Endothelial cell of umbilical vein (primary cell): Measurements from ENCODE around the gene PFKFB3. TPM values are rescaled to one million over a fixed set of nuclear protein-coding genes. Genes with fewer than 3 reads are reported as not detected.

Source experiments
- BruUV-seq: library from RNA; stranded (reverse); fragments of 400-500 nt; replicated peaks from 2 replicates; lab custom pipeline; 2021; lab: Mats Ljungman, UMichigan
- CTCF ChIA-PET: fragments of 300-600, 350-600 bp; sonication (Branson Sonifier 250); formaldehyde crosslinking; loops from one replicate; lab custom pipeline; 2021; ENCODE audit warnings: antibody characterized with exemption, inconsistent platforms; lab: Charles Lee
- POLR2A ChIA-PET: fragments of 300-600, 350-600 bp; sonication (Branson Sonifier 250); formaldehyde crosslinking; loops from one replicate; lab custom pipeline; 2021; ENCODE audit warnings: antibody characterized with exemption, inconsistent platforms; lab: Charles Lee
- DNase-seq: peaks from one replicate; pipeline ENCODE4 v3.0.0-alpha.2; 2011; ENCODE audit warnings: low read depth, low spot score
- FAIRE-seq: peaks from 2 replicates; lab custom pipeline; 2011; peaks lifted over from hg19 to GRCh38; lab: Jason Lieb, UNC
- H2AFZ ChIP-seq: 2 replicates; pipeline ENCODE4 v1.6.0; 2012; ENCODE audit warnings: low read depth, low read length, control low read depth, inconsistent platforms
- H3K27ac ChIP-seq: 2 replicates; pipeline ENCODE4 v1.5.1; 2011; ENCODE audit warnings: low read depth, mild to moderate bottlenecking, control low read depth, low read length, moderate library complexity; ENCODE audit not compliant: insufficient read depth
- H3K27me3 ChIP-seq, 2 experiments: 2 replicates each; pipeline versions ENCODE4 v1.6.0 to v1.6.1; 2011; ENCODE audit warnings: low read length in 2 of 2, mixed read lengths in 1 of 2; ENCODE audit not compliant: control insufficient read depth in 2 of 2, insufficient read depth in 2 of 2
- H3K36me3 ChIP-seq, 2 experiments: 2 replicates in 1 of 2; 3 replicates in 1 of 2; pipeline ENCODE4 v1.5.1; 2011; ENCODE audit warnings: low read length in 2 of 2, mild to moderate bottlenecking in 1 of 2, moderate library complexity in 1 of 2; ENCODE audit not compliant: control insufficient read depth in 2 of 2, insufficient read depth in 2 of 2; ENCODE audit errors: extremely low read depth in 1 of 2
- H3K4me1 ChIP-seq: 3 replicates; pipeline ENCODE4 v1.5.1; 2011; ENCODE audit warnings: mild to moderate bottlenecking, low read length; ENCODE audit not compliant: control insufficient read depth, insufficient read depth; ENCODE audit errors: extremely low read depth
- H3K4me2 ChIP-seq: 2 replicates; pipeline ENCODE4 v1.6.1; 2011; ENCODE audit warnings: low read length, control low read depth, mixed read lengths; ENCODE audit not compliant: insufficient read depth
- H3K4me3 ChIP-seq, 3 experiments: fragments of 200-600 bp in 1 of 3; sonication (generic), shearing (Covaris generic) in 1 of 3; replicated peaks in 1 of 3; 2 replicates each; pipeline ENCODE4 v1.5.1; 2011 to 2016; ENCODE audit warnings: control low read depth in 3 of 3, low read length in 3 of 3, mild to moderate bottlenecking in 2 of 3, inconsistent platforms in 1 of 3, low read depth in 1 of 3, moderate library complexity in 1 of 3; ENCODE audit not compliant: insufficient read depth in 1 of 3
- H3K79me2 ChIP-seq: 2 replicates; pipeline ENCODE4 v1.6.0; 2012; ENCODE audit warnings: low read length, inconsistent platforms; ENCODE audit not compliant: control insufficient read depth, insufficient read depth
- H3K9ac ChIP-seq: replicated peaks from 2 replicates; pipeline ENCODE3; 2011; ENCODE audit warnings: low read length, control low read depth; ENCODE audit not compliant: insufficient read depth; ENCODE audit errors: extremely low read depth
- H3K9me1 ChIP-seq: replicated peaks from 3 replicates; pipeline ENCODE4 v1.6.0; 2011; ENCODE audit warnings: mild to moderate bottlenecking, low read length; ENCODE audit not compliant: control insufficient read depth, insufficient read depth; ENCODE audit errors: extremely low read depth
- H3K9me3 ChIP-seq: replicated peaks from 2 replicates; pipeline ENCODE4 v1.5.1; 2012; ENCODE audit warnings: low read length, inconsistent platforms; ENCODE audit not compliant: control insufficient read depth, insufficient read depth
- H4K20me1 ChIP-seq: replicated peaks from 2 replicates; pipeline ENCODE3; 2011; ENCODE audit warnings: mild to moderate bottlenecking, low read length; ENCODE audit not compliant: control insufficient read depth, insufficient read depth; ENCODE audit errors: extremely low read depth
- EZH2 ChIP-seq: IDR thresholded peaks from 2 replicates; pipeline ENCODE4 v1.6.1; 2012; ENCODE audit warnings: borderline replicate concordance, low read depth, mild to moderate bottlenecking, moderate library complexity, low read length, inconsistent platforms; ENCODE audit not compliant: severe bottlenecking
- FOS ChIP-seq: IDR thresholded peaks from 2 replicates; pipeline ENCODE4 v1.6.1; 2011; ENCODE audit warnings: mild to moderate bottlenecking, low read length, moderate library complexity, borderline replicate concordance; ENCODE audit not compliant: insufficient read depth
- GATA2 ChIP-seq: IDR thresholded peaks from 2 replicates; pipeline ENCODE4 v1.7.0; 2011; ENCODE audit warnings: low read depth, mild to moderate bottlenecking, moderate library complexity, mixed read lengths, low read length; ENCODE audit not compliant: insufficient read length, insufficient read depth
- JUN ChIP-seq: IDR thresholded peaks from 2 replicates; pipeline ENCODE4 v1.6.1; 2011; ENCODE audit warnings: borderline replicate concordance, low read depth; ENCODE audit not compliant: insufficient read length, insufficient read depth
- MYC ChIP-seq: IDR thresholded peaks from one replicate; pipeline ENCODE4 v1.6.1; 2011; ENCODE audit warnings: mild to moderate bottlenecking, low read depth, low read length
- POLR2A ChIP-seq: IDR thresholded peaks from 2 replicates; pipeline ENCODE4 v1.6.1; 2012; ENCODE audit warnings: low read depth, mild to moderate bottlenecking, control low read depth, low read length
- POLR2AphosphoS5 ChIP-seq: IDR thresholded peaks from 2 replicates; pipeline ENCODE4 v1.6.1; 2012; ENCODE audit warnings: low read depth, mild to moderate bottlenecking, control low read depth, low read length, moderate library complexity; ENCODE audit not compliant: insufficient read depth
- dilution Hi-C: fragments of 300-500 bp; cut with MboI; formaldehyde crosslinking; loops from one replicate; pipeline ENCODE4 v1.15.0; 2019; ENCODE audit warnings: low sequenced_read_pairs; ENCODE audit not compliant: extremely low pct_ligation_motif_present
- intact Hi-C: fragments of 100-400 bp; cut with micrococcal nuclease; formaldehyde crosslinking; loops from one replicate; pipeline ENCODE4 v1.10.0; 2022
- polyA plus RNA-seq, 4 experiments: library from polyadenylated mRNA; depleted of rRNA in 3 of 4; stranded (reverse) in 3 of 4; unstranded in 1 of 4; fragments of >200 nt; gene quantifications; 2 replicates each; pipeline versions ENCODE4 v1.2.1 to v1.2.3, GENCODE V29; 2011 to 2012; ENCODE audit warnings: missing spikeins in 1 of 4
- total RNA-seq: library from RNA; stranded (reverse); gene quantifications from 2 replicates; pipeline ENCODE4 v1.2.3, GENCODE V29; 2021
- TF ChIP-seq, protein P1 (sequence below): IDR thresholded peaks from 2 replicates; pipeline ENCODE4 v1.6.1; 2011; ENCODE audit not compliant: insufficient read depth, insufficient read length
- TF ChIP-seq, protein P2 (sequence below), 2 donors: IDR thresholded peaks; 1 replicate in 1 of 2; 2 replicates in 1 of 2; pipeline ENCODE4 v1.5.1; 2011; ENCODE audit warnings: low read length in 2 of 2, mild to moderate bottlenecking in 2 of 2, moderate library complexity in 2 of 2, control low read depth in 1 of 2, inconsistent platforms in 1 of 2, low read depth in 1 of 2; ENCODE audit not compliant: insufficient read depth in 1 of 2; ENCODE audit errors: extremely low read depth in 1 of 2

The PFKFB3 gene
- total and polyA plus RNA-seq, 2 donors (not counting 3 experiments of a cell fraction or from before 2014, with no cell fraction given) = 15.8 to 33.7 TPM

DNA sequence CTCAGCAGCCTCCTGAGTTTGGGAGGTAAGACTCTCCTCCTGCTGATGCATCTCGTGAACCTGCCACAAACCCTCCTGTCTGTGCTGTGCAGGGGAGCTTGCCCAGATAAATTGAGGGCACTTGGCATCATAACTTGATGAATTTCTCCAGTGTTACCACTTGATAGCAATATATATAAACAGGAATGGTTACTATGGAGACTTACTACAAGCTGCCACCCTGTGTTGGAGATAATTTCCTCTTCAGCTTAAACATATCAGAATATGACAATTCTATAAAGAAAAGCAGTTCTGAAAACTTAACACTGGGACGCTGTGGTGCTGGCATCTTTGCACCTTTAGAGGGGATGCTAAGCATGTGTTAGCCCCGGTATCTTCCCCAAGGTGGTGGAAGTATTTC is 14.9 kb downstream of the PFKFB3 start:
- intact Hi-C loops = no loop called here
- Histone ChIP-seq H3K4me3 (no peak overlapping the region), H3K79me2 (peaks cover 6% of the 10 kb centered on the region), H3K27me3 (no peaks in the 10 kb centered on the region), H3K27ac (no peak overlapping the region), H3K9me1 (no peaks in the 10 kb centered on the region), H3K4me2 (no peak overlapping the region), H2AFZ (no peak overlapping the region), H3K36me3 (peaks cover 23 to 57% of the 10 kb centered on the region in 2 experiments), H4K20me1 (no peaks in the 10 kb centered on the region), H3K4me1 (no peaks in the 10 kb centered on the region), H3K9ac (no peak overlapping the region), H3K9me3 (no peaks in the 10 kb centered on the region)
- no TSS peak for BruUV-seq
- no peak for FAIRE-seq
- DNase-seq = peak; percentile 23
- ChIA-PET CTCF (interaction anchor here (1.5 to 2.4 kb wide), 2 partner anchors 15 to 184 kb away, joined by 5 to 14 read pairs; partner anchors contain the start of gene PFKFB3), POLR2A (no interaction called here)
- TF ChIP-seq POLR2AphosphoS5 = no peak
- TF ChIP-seq EZH2 = no peak
- dilution Hi-C loops = no loop called here

DNA sequence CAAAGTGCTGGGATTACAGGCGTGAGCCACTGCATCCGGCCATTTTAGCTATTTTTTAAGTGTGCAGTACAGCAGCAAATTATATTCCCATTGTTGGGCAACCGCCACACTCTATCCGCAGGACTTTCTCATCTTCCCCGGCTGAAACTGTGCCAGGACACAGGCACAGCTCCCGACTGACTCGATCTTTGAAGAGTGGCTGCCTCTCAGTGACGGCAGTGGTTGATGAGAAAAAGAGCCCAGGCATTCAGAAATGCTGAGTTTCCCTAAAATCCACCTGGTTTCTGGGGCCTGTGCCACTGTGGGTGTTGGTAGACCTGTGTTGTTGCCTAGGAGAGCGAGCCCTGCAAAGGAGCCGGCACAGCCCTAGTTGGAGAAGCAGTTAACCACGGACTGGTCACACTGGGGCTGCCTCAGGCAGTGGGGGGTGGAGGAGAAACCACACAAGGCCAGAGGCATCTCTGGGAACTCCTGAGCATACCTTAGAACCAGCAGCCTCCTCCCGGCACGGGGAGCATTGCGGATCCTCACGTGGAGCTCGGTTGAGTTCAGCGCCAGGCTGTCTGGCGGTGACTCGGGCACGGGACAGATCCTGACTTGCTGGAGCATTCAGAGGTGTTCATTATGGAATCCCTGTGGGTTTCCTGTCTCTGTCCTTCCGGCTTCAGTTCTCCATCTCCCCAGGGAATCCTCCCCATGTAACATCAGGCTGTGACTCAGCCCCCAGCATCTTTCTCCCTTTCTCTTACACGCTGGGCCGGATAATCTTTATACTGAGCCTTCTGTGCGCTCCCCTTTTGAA is 16.2 kb downstream of the PFKFB3 start:
- Histone ChIP-seq H3K27me3 (no peaks in the 10 kb centered on the region), H3K9me1 (no peaks in the 10 kb centered on the region), H3K4me1 (no peaks in the 10 kb centered on the region), H3K36me3 (peaks cover 23 to 63% of the 10 kb centered on the region in 2 experiments), H3K4me2 (no peak overlapping the region), H3K27ac (no peak overlapping the region), H3K9ac (no peak overlapping the region), H3K9me3 (no peaks in the 10 kb centered on the region), H4K20me1 (no peaks in the 10 kb centered on the region), H2AFZ (no peak overlapping the region), H3K79me2 (peaks cover 2% of the 10 kb centered on the region), H3K4me3 (no peak overlapping the region)
- BruUV-seq = no TSS peak
- TF ChIP-seq POLR2A (no peak), FOS (no peak), MYC (no peak), POLR2AphosphoS5 (no peak), JUN (no peak), GATA2 (no peak), EZH2 (no peak)
- TF ChIP-seq, protein P1, sequence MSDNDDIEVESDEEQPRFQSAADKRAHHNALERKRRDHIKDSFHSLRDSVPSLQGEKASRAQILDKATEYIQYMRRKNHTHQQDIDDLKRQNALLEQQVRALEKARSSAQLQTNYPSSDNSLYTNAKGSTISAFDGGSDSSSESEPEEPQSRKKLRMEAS = no peak
- TF ChIP-seq, protein P2, sequence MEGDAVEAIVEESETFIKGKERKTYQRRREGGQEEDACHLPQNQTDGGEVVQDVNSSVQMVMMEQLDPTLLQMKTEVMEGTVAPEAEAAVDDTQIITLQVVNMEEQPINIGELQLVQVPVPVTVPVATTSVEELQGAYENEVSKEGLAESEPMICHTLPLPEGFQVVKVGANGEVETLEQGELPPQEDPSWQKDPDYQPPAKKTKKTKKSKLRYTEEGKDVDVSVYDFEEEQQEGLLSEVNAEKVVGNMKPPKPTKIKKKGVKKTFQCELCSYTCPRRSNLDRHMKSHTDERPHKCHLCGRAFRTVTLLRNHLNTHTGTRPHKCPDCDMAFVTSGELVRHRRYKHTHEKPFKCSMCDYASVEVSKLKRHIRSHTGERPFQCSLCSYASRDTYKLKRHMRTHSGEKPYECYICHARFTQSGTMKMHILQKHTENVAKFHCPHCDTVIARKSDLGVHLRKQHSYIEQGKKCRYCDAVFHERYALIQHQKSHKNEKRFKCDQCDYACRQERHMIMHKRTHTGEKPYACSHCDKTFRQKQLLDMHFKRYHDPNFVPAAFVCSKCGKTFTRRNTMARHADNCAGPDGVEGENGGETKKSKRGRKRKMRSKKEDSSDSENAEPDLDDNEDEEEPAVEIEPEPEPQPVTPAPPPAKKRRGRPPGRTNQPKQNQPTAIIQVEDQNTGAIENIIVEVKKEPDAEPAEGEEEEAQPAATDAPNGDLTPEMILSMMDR (IDR thresholded peaks at IDR 0.05; ENCODE audit: extremely low read depth in 1 of 2, insufficient read depth in 1 of 2, low read depth in 1 of 2, low read length in 2 of 2) = no peak
- intact Hi-C loops = no loop called here
- FAIRE-seq (no peak), DNase-seq (no peak)
- dilution Hi-C loops = no loop called here
- ChIA-PET POLR2A (no interaction called here), CTCF (interaction anchor here (2.4 kb wide), 1 partner anchor 183 kb away, joined by 14 read pairs; no protein-coding TSS in a partner anchor)
